ENCODE measurements around the gene SPHK1.

Gene SPHK1

DNA sequence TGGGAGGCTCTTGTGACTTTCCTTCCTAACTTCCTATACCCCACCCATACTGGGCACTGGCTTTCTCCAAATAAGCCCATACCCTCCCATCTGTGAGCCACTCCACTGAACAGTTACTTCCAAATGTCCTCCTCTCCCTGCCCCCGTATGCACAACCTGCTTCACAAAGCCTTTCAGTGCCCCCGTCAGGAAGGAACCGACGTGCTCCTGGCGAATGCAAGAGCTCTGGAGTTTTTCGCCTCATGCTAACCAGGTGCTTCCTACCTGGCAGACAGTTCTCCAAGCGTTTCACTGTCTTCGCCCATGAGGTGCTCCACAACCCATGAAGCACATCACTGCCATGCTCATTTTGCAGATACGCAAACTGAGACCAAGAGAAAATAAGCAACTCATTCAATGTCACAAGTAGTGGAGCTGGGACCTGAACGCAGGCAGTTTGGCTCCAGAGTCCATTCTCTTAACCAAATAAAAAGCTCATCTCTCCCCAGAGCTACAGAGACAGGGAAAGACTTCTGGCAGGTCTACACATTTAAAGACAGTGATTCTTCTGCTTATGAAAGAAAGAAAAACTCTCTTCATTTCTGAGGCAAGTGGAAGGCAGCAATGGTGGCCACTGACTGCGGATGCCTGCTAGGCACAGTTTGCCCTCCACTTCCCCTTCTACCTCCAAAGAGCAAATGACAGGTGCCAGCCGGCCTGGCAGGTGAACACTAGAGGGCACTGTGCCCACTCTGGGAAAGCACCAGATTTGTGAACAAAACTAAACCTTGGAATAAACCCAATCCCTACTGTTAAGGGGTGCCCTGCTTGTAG is 23.8 kb downstream of the SPHK1 start:
- DNase-seq = peak; percentile 84

DNA sequence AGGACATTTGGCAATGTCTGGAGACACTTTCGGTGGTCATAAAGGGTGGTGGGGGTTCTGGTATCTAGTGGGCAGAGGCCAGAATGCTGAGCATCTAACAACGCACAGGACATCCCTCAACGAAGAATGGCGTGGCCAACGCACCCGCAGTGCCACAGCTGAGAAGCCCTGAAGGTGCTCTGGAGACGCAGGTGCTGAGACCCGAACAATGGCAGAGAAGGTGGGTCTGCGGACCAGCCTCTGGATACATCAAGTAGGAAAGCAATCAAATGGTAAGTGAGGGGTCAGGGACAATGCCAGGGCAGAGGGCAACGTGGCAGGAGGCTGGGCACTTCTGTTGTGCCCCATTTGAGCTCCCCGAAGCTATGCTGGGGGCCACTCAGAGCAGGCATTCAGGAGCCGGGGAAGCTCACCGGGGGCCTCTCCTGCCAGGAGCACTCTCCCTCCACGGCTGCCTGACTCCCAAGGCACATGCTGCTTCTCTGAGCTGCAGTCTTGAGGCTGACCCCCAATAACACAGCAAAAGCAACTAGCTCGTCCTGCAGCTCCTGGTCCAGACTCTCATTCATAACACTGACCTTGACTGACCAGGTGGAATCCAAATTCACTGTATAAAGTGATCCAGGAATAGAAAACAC is 26.0 kb downstream of the SPHK1 start:
- peak; percentile 45 for DNase-seq

DNA sequence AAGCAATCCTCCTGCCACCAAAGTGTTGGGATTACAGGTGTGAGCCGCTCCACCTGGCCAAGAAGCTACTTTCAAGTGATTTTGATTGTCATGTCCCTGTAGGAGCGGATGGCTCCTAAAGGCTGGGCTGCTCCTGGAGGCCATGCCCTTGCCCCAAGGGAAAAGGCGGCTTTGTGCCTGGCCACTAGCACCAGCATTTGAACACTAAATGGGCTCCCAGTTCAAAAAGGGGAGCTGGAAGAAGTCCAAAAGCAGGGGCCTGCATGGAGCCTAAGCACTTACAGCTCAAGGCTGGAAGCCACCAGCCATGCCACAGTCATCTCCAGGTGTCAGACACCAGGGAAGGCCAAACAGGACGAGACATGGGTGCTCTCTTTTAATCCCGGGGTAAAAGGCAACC is 26.8 kb downstream of the SPHK1 start:
- no peak for DNase-seq

DNA sequence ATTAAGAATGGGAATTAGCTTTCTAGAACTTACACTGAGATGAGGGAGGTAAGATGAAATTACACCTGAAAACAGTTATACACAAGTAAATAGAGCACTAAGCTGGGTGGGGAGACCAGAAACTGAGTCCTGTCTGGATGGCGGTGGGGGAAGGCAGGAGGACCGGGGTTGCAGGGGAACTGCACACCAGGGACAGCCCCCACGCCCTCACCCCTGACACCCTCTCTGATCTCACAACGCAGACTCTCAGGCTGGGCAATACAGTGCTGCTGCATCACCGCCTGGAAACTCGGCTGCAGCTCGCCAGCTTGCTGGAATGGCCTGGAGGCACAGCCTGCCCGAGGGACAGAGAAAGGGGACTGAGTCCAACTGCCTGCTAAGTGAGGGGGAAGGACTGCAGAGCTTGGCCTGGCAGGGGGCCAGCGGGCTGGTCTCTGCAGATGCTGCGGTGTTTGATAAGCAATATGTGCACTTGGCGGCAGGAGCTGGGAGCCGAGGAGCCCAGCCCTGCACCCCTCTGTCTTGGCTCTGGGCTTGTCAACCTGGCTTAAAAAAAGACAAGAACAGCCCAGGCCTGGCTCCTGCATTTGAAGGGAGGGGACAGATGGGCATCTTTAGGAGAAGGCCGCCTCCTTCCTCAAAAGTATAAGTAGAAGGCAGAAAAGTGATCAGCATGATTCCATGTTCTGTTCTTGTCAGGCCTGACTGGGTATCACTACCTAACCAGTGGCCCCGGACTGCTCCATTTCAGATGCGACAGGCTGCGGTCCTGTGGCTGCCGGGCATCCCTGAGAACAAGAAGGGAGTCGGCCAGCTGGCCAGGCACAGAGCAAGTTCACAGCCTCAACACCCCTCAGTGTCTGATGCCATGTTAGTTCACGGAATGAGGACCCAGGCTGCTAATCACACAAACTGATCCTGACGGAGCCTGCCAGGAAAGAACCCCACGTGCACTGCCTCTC is 30.2 kb downstream of the SPHK1 start:
- no peak for DNase-seq

DNA sequence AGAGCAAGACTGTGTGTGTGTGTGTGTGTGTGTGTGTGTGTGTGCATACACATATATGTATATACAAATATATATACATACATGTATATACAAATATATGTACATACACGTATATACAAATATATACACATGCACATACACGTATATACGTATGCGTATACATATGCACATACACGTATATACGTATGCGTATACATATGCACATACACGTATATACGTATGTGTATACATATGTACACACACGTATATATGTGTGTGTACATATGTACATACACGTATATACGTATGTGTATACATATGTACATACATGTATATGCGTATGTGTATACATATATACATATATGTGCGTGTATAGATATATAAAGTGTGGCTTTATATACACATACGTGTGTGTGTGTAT is 31.4 kb downstream of the SPHK1 start:
- no peak for DNase-seq

DNA sequence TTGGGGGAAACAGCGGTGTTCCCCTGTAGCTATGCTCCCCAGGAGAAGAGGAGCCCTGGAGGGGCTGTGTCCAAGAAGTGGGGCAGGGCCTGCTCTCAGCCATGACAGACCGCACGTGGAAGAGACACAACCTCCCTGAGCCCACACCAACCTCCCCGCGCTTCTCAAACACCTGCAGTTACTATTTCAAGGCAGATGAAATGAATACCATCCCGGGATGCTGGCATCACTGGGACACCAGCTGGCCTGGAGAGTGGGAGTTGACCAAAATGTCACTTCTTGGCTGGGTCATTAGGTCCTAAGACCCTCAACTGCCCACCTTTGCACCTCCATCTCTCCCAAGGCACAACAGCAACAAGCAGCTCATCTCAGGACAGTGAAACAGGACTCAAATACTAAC is 32.0 kb downstream of the SPHK1 start:
- DNase-seq = no peak

DNA sequence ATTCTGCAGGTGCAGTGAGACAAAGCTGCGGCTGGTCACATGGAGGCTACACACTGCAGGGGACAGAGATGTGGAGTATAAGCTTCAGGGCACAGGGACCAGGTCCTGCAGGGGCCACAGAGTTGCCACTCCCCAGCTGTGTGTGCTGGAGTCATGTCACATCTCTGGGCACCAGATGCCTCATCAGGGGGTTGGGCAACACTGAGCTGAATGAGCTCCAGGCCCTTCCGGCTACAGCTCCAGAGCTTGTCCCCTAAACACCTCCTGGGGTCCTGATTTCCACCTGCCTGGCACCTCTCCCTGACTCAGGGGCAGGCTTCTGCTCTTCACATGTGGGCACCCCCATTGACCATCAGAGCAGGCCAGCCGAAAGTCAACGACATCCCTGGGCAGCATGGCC is 32.5 kb downstream of the SPHK1 start:
- no peak for DNase-seq

DNA sequence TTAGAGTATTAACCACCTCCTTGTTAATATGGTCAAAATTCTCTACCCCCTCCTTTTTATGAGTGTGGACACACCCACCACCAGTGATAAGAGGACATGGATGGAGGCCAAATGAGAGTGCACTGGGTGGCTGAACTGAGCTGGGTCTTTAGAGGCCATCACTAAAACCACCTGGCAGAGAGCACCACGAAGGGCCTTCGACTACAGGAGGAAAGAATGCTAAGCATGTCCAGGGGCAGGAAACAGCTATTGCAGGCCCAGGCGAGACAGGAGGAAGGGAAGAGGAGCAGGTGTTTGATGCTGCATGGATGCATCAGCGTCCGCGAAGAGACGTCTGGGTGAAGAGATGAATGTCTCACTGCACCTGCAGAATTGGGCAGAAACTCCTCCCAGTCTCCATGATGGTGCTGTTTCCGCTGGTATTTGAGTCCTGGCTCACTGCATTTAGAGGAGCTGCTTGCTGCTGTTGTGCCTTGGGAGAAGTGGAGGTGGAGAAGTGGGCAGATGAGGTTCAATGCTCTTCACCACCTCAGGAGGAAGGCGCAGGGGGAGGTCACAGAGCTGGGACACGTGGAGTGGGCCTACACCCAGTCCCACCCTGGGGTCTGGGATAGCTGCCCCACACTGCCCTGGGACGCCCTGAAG is 33.2 kb downstream of the SPHK1 start:
- DNase-seq = peak; percentile 74

DNA sequence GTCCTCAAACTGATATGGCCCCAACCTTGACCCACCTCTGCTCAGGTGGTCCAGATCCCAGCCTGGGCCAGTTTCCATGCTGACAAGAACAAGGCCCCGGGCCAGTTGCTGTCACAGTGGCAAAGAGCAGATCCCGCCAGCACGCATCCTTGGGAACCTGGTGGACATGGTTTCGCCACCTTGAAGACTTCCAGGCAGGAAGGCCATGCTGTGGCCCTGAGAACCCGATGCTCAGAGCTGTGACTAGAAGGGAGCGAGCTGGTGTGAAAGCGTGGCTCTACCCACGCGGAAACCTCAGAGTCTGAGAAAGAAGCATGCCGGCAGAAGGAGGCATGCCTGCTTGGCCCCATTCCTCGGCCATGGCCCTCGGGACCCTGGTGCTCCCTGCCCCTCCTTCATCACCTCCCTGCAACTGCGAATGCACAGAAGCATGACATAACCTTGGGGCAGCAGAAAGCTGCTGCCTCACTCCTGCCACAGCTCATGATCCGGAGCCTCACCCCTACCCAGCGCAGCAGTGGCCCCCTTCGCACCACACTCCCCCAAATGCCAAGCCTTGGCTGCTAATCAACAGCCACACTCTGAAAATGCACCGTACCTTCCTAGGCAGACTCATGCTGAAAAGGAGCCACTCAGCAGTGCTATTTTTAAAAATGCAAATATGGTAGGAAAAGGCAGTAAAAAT is 35.3 kb downstream of the SPHK1 start:
- no peak for DNase-seq

DNA sequence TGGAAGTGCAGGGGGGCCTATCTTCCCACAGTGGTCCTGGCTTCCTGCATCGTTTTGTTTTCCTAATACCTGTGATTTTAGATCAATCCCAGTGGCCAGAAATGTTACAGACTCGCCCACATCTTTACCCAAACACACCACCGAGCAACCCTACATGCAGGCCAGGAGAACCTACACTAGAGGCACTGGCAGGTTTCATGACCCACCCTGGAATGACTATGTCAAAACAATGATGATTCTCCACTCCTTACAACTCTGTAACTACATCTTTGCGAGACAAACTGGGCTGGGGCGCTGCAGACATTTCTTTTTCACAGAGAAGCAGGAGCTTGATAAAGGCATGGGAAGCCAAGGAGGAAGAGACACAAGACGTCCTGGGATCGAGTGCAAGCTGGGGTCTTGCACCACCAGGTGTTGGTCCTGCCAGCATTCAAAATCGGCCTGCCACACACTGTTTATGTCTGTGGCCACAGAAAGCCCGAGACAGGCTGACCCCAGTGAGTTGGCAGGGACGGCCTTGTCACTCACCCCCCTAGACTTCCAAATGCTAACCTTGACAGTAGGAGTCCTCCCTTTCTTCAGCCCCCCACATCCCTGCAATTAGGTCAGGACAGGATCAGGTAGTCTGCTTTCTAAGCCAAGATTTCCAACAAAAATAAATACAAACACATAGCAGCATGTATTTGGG is 36.1 kb downstream of the SPHK1 start:
- DNase-seq = no peak

DNA sequence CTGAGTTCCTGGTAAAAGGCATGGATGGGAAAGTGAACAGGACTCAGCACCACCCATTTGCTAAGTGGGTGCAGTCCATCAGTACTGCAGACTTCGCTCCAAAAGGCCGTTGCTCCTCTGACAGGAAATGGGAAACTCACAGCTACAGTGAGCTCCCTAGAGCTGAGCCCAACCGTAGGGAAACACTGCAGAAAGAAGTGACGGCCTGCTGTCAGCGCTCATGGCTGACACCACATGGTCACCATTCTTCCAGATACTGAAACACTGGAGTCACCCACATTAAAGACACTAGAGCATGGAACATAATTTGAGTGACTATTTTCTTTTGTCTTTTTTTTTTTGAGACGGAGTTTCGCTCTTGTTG is 36.6 kb downstream of the SPHK1 start:
- DNase-seq = no peak

DNA sequence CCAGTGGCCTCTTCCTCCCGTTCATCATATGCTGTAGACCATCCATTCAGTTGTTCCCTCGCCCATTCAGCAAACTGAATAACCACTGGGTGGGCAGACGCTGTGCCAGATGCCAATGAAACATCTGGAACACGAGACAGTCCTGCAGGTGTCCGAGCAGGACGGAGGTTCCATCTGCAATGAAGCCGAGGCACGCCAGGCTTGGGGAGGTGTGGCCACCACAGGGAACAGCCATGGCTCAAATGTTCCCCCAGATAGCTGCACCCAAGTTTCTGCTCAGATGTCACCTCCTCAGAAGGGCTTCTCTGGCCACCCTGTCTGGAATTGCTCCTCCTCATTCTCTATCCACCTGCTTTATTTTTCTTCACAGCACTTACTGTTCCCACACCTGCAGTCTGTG is 38.0 kb downstream of the SPHK1 start:
- peak; percentile 43 for DNase-seq

DNA sequence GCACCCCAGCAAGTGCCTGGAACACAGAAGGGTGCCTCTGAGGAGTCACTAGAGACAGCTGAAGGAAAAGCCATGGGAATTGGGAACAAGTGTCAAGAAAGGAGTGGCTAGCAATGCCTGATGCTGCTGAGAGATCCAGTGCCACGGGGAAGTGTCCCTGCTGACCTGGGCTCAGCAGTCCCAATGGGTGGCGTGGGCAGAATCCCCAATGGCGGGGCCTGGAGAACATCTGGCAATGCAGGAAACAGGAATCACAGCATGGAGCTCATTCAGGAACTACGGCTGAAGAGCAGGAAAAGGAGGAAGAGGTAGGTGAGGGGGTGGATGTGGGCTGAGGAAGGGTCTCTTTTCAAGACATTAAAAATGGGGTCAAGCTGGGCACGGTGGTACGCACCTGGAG is 38.5 kb downstream of the SPHK1 start:
- DNase-seq = peak; percentile 50

DNA sequence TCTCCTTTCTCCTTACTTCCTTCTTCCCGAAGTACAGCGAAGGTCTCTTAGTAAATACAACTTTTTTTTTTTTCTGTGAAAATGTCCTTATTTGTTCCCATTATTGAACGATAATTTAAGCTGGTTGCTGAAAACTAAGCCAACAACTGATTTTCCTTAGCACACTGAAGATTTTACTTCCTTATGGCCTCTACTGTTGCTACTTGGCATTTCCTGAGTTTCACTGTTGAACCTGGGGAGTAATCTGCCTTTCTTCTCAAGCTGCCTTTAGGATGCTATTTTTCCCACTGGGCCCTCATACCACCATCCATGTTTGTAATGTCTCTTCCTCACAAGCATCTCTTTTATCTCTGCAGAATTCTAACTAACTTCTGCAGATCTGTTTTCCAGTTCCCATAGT is 42.4 kb downstream of the SPHK1 start:
- no peak for DNase-seq

DNA sequence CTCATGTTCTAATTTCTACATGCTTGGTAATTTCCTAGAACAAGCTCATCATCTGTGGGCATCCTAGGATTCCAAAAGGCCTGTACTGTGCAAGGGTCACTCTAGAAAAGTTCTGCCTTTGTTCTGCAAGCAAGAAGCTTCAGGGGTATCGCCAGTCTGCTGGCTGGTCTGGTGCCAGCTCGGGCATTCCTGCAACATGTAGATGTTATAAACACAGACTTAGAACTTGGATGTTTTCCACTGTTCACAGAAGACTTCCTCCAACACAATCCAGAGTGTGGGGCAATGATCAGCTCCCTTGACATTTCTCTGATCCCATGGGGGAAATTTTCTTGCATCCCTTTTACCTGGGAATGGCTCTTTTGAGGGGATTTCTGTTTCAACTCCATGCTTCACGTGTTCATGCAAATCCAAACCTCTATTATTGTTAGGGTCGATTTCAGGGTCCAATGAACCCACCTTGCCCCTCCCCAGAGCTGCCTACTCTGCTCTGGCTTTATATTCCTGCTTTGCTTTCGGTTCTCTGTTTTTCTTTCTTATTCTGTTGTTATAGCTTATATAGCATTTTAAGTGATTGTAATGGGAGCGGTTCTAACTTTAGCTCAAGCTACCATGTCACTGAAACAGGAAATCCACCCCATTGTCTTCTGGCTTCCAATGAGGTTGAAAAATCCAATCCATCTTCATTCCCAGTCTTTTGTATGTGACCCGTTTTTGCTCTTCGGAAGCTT is 43.3 kb downstream of the SPHK1 start:
- no peak for DNase-seq

DNA sequence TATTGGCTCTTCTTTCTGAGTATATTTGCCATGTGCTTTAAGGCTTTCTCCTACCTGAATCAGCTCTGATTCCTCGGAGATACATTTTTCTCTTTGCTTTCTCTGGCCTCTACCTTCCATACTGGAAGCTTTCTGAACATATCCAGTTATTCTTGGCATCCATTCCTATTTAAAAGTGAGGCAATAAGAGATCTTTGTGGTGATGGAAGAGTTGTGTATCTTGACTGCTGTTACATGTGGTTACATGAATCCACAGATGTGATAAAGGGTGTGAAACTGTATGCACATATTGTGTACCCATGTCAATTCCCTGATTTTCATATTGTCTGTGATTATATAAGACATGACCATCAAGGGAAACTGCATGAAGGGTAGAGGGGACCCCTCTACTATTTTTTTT is 44.1 kb downstream of the SPHK1 start:
- DNase-seq = no peak

DNA sequence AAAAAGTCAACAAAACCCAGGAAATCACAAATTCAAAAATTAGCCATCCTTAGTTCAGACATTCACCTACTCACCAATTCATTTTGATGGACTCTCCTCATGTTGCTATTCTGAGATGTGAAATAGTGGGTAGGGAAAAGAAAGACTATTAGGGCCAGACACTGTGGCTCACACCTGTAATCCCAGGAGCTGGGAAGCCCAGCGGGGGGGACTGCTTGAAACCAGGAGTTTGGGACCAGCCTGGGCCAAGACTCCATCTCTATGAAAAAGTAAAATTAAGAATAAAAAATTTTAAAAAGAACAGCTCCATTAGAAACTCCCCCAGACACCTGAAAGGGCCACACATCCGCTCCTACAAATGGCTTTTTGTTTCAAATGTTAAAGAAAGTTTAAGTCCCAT is 47.1 kb downstream of the SPHK1 start:
- no peak for DNase-seq

DNA sequence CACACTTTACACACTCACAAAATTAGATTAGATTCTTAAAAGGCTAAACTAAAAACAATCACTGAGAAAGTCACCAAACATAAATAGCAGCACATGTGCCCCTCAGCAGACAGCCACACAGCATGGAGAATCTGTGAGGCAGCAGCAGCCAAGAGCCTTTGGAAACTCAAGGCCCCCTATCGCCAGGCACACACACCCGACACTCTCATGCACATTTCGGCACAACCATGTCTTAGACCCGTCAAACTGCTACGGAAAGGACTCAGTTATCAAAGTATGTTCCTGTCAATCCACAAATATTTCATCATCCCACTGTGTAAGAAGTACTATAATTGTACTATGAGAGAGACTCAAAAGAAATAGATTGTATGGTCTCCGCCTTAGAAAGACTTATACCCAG is 47.6 kb downstream of the SPHK1 start:
- no peak for DNase-seq

DNA sequence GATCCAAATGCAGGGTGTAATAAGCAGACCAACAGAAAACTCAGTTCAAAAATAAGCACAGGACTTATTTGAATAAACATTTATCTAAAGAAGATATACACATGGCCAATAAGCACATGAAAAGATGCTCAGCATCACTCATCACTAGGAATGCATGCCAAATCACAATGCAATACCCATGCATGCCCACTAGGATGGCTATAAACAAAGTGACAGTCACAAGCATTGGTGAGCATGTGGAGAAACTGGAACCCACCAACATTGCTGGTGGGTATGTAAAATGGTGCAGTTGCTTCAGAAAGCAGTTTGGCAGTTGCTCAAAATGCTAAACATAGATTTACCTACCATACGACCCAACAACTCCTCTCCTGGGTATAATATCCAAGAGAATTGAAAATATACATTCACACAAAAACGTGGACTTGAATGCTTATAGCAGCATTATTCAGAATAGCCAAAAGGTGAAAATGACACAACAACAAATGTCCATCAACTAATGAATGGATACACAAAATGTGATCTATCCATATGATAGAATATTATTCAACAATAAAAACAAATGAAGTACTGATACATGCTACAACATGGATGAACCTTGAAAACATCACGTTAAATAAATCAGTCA is 48.4 kb downstream of the SPHK1 start:
- no peak for DNase-seq

DNA sequence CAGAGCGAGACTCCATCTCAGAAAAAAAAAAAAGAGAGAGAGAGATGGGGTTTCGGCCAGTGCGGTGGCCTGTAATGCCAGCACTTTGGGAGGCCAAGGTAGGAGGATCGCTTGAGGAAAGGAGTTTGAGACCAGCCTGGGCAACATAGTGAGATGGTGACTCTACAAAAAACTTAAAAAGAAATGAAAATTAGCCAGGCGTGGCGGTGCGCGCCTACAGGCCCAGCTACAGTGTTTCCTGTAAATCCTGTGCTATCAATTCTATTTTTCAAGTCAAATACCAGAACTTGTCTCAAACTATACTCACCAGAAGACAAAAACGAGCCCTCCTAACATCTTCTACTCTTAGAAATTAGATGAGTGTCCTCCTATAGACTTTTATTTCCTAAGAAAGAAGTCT is 49.3 kb downstream of the SPHK1 start:
- DNase-seq = no peak

DNA sequence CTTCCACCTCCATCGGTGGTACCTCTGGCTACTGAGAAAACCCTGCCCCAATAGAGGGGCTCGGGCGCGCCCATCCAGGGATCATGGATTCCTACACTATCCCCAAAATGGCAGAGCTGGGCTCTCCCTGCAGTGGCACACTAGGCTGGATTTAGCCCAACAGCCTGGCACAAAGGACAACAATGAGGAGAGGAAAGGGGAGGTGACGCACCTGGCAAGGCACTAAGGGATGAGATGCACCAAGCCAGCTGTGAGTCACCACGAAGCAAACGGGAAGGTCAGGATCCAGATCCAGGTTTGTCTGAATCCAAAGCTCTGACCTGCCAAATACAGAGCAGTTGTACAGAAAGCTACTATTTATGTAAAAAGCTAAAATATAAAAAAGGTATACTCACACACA is 50.5 kb downstream of the SPHK1 start:
- no peak for DNase-seq
